Muscle layer of duodenum (tissue), 2 donors: ENCODE results near the gene TTC24.
A peak's percentile ranks its signal among the peaks of the same experiment; 100 is the strongest.
"Not testable (repeated sequence)": the region's sequence is repeated elsewhere in the genome, so short reads cannot be mapped to it uniquely, and the experiment has no call there.

Experiments used
- H3K27ac ChIP-seq: one replicate; pipeline ENCODE4 v1.7.0; 2013; ENCODE audit warnings: mild to moderate bottlenecking, low read length
- H3K27me3 ChIP-seq: one replicate; pipeline ENCODE4 v1.7.0; 2013; ENCODE audit warnings: low read depth, mild to moderate bottlenecking, control low read depth, low read length
- H3K36me3 ChIP-seq, 2 donors: one replicate each; pipeline ENCODE4 v1.7.0; 2013; ENCODE audit warnings: low read length in 2 of 2, control low read depth in 1 of 2, mild to moderate bottlenecking in 1 of 2; ENCODE audit not compliant: insufficient read depth in 2 of 2, control insufficient read depth in 1 of 2
- H3K4me1 ChIP-seq, 2 donors: one replicate each; pipeline ENCODE4 v1.7.0; 2013; ENCODE audit warnings: low read length in 2 of 2, mild to moderate bottlenecking in 2 of 2, control low read depth in 1 of 2, moderate library complexity in 1 of 2; ENCODE audit not compliant: insufficient read depth in 2 of 2, control insufficient read depth in 1 of 2
- H3K4me3 ChIP-seq, 2 donors: one replicate each; pipeline ENCODE4 v1.7.0; 2013; ENCODE audit warnings: low read length in 2 of 2, low read depth in 1 of 2, mild to moderate bottlenecking in 1 of 2
- H3K9me3 ChIP-seq, 2 donors: one replicate each; pipeline ENCODE4 v1.7.0; 2013; ENCODE audit warnings: low read length in 2 of 2, control low read depth in 1 of 2, mild to moderate bottlenecking in 1 of 2; ENCODE audit not compliant: control insufficient read depth in 1 of 2
- donor health status: healthy.

Gene TTC24

GRCh38 chr1:156598731-156599432 is 19.4 kb downstream of the TTC24 start:
- peaks cover 4 to 12% of the 10 kb centered on the region in 2 donors for H3K4me1 ChIP-seq
- no peaks in the 10 kb centered on the region for H3K9me3 ChIP-seq
- no peak overlapping the region for H3K4me3 ChIP-seq
- H3K27ac ChIP-seq, result no peak overlapping the region
- no peaks in the 10 kb centered on the region for H3K27me3 ChIP-seq
- peaks cover 30 to 44% of the 10 kb centered on the region in 2 donors for H3K36me3 ChIP-seq

- Histone ChIP-seq H3K4me3 (no peak overlapping the region), H3K27ac (no peak overlapping the region), H3K4me1 (peaks cover 4 to 12% of the 10 kb centered on the region in 2 donors), H3K36me3 (peaks cover 24 to 37% of the 10 kb centered on the region in 2 donors), H3K9me3 (no peaks in the 10 kb centered on the region), H3K27me3 (no peaks in the 10 kb centered on the region)
Observed at GRCh38 chr1:156599811-156600210, 20.3 kb downstream of the TTC24 start.

GRCh38 chr1:156600733-156601121 is 21.2 kb downstream of the TTC24 start:
- H3K9me3 ChIP-seq, result no peaks in the 10 kb centered on the region
- peaks cover 18 to 28% of the 10 kb centered on the region in 2 donors for H3K36me3 ChIP-seq
- no peaks in the 10 kb centered on the region for H3K27me3 ChIP-seq
- peak overlapping the region; percentile 88 for H3K27ac ChIP-seq
- peak overlapping the region; percentile 88 to 99 for H3K4me3 ChIP-seq
- H3K4me1 ChIP-seq, result peaks cover 4 to 12% of the 10 kb centered on the region in 2 donors

- Histone ChIP-seq H3K27me3 (no peaks in the 10 kb centered on the region), H3K9me3 (no peaks in the 10 kb centered on the region)
Observed at GRCh38 chr1:156601122-156601830, 21.8 kb downstream of the TTC24 start, which contains the start of gene GPATCH4. Gene GPATCH4 (minus strand): TSS chr1:156601479.

GRCh38 chr1:156601892-156602291 is 22.4 kb downstream of the TTC24 start:
- Histone ChIP-seq H3K27me3 (no peaks in the 10 kb centered on the region), H3K27ac (peak overlapping the region; percentile 88), H3K9me3 (no peaks in the 10 kb centered on the region), H3K36me3 (peaks cover 16% of the 10 kb centered on the region in 2 donors), H3K4me1 (peaks cover 4 to 12% of the 10 kb centered on the region in 2 donors), H3K4me3 (peak overlapping the region; percentile 88 to 99)

More at GRCh38 chr1:156601122-156601830, 21.8 kb downstream of the TTC24 start, which contains the start of gene GPATCH4:
- Histone ChIP-seq H3K4me1 (peaks cover 4 to 12% of the 10 kb centered on the region in 2 donors), H3K27ac (peak within 1 kb of the TSS; percentile 88), H3K36me3 (peaks cover 18 to 22% of the 10 kb centered on the region in 2 donors), H3K4me3 (peak within 1 kb of the TSS; percentile 88 to 99)

- Histone ChIP-seq H3K27ac (no peak overlapping the region), H3K4me3 (no peak overlapping the region)
Observed at GRCh38 chr1:156602557-156602993, 23.1 kb downstream of the TTC24 start.

GRCh38 chr1:156607344-156607743 is 27.8 kb downstream of the TTC24 start:
- H3K27me3 ChIP-seq, H3K27ac ChIP-seq, H3K4me3 ChIP-seq, H3K4me1 ChIP-seq, H3K36me3 ChIP-seq, H3K9me3 ChIP-seq: not testable (repeated sequence)

More at GRCh38 chr1:156602557-156602993, 23.1 kb downstream of the TTC24 start:
- Histone ChIP-seq H3K4me1 (peaks cover 4 to 12% of the 10 kb centered on the region in 2 donors), H3K9me3 (no peaks in the 10 kb centered on the region), H3K36me3 (peaks cover 9% of the 10 kb centered on the region in 2 donors), H3K27me3 (no peaks in the 10 kb centered on the region)

- Histone ChIP-seq H3K27me3 (no peaks in the 10 kb centered on the region), H3K4me1 (peaks cover 0 to 4% of the 10 kb centered on the region in 2 donors), H3K27ac (no peak overlapping the region), H3K36me3 (no peaks in the 10 kb centered on the region), H3K4me3 (no peak overlapping the region), H3K9me3 (no peaks in the 10 kb centered on the region)
Observed at GRCh38 chr1:156608036-156608674, 28.6 kb downstream of the TTC24 start.

- H3K4me1 ChIP-seq, result peaks cover 0 to 4% of the 10 kb centered on the region in 2 donors
- no peaks in the 10 kb centered on the region for H3K9me3 ChIP-seq
- no peak overlapping the region for H3K4me3 ChIP-seq
- no peak overlapping the region for H3K27ac ChIP-seq
- no peaks in the 10 kb centered on the region for H3K36me3 ChIP-seq
- no peaks in the 10 kb centered on the region for H3K27me3 ChIP-seq
Observed at GRCh38 chr1:156608981-156609380, 29.5 kb downstream of the TTC24 start.

GRCh38 chr1:156610072-156610471 is 30.5 kb downstream of the TTC24 start:
- H3K27me3 ChIP-seq, H3K4me1 ChIP-seq, H3K27ac ChIP-seq, H3K9me3 ChIP-seq, H3K4me3 ChIP-seq, H3K36me3 ChIP-seq: not testable (repeated sequence)

- Histone ChIP-seq H3K4me3 (no peak overlapping the region), H3K9me3 (no peaks in the 10 kb centered on the region), H3K27me3 (no peaks in the 10 kb centered on the region), H3K27ac (no peak overlapping the region), H3K36me3 (no peaks in the 10 kb centered on the region), H3K4me1 (peaks cover 4 to 20% of the 10 kb centered on the region in 2 donors)
Observed at GRCh38 chr1:156612666-156613065, 33.1 kb downstream of the TTC24 start.
